Ovary (tissue), 3 donors: Measurements from ENCODE around the gene SEMA6D.

Source experiments
- CTCF ChIP-seq, 3 donors: fragments of 450-650 bp in 2 of 3; fragments of 200-600 bp in 1 of 3; IDR thresholded peaks; one replicate each; pipeline versions ENCODE4 v1.5.1 to v1.8.0; 2016 to 2022; ENCODE audit warnings: antibody characterized with exemption in 3 of 3, mild to moderate bottlenecking in 1 of 3
- EP300 ChIP-seq: sonication (generic); formaldehyde crosslinking; IDR thresholded peaks from one replicate; pipeline ENCODE4 v1.6.1; 2017; ENCODE audit warnings: antibody characterized with exemption
- POLR2A ChIP-seq: fragments of 450-650 bp; IDR thresholded peaks from one replicate; pipeline ENCODE4 v1.6.1; 2017; ENCODE audit warnings: antibody characterized with exemption, mild to moderate bottlenecking, moderate library complexity
- donor health status: DM: no; HTN: no; CAD: no.

- no peak for TF ChIP-seq CTCF (IDR thresholded peaks at IDR 0.05)
- no peak for TF ChIP-seq POLR2A
- no peak for TF ChIP-seq EP300
These were observed 103.5 kb downstream of the SEMA6D start for GRCh38 chr15:47820747-47821319.
